Neuronal stem cell (in vitro differentiated cells): ENCODE measurements around the gene NEB.
"Not testable (repeated sequence)": the region's sequence is repeated elsewhere in the genome, so short reads cannot be mapped to it uniquely, and the experiment has no call there.

ENCODE experiments used
- DNase-seq: peaks from one replicate; pipeline ENCODE4 v3.0.0-alpha.2; 2013; ENCODE audit warnings: low spot score
- H2AFZ ChIP-seq: one replicate; pipeline ENCODE4 v1.6.1; 2013; ENCODE audit warnings: mild to moderate bottlenecking, low read length, inconsistent platforms
- H2AK5ac ChIP-seq: 2 replicates; pipeline ENCODE4 v1.6.1; 2013; ENCODE audit warnings: low read depth, mild to moderate bottlenecking, inconsistent platforms, low read length, moderate library complexity, mixed read lengths
- H2BK120ac ChIP-seq: 2 replicates; pipeline ENCODE4 v1.6.1; 2013; ENCODE audit warnings: low read depth, mild to moderate bottlenecking, inconsistent platforms, low read length, moderate library complexity, mixed read lengths
- H2BK12ac ChIP-seq: one replicate; pipeline ENCODE4 v1.6.1; 2013; ENCODE audit warnings: low read length, inconsistent platforms
- H2BK15ac ChIP-seq: 2 replicates; pipeline ENCODE4 v1.6.1; 2013; ENCODE audit warnings: mild to moderate bottlenecking, low read length, inconsistent platforms, mixed read lengths
- H2BK5ac ChIP-seq: one replicate; pipeline ENCODE4 v1.6.1; 2013; ENCODE audit warnings: inconsistent platforms, mild to moderate bottlenecking, low read length, moderate library complexity
- H3K14ac ChIP-seq: one replicate; pipeline ENCODE4 v1.6.1; 2013; ENCODE audit warnings: low read length, inconsistent platforms
- H3K18ac ChIP-seq: 2 replicates; pipeline ENCODE4 v1.6.1; 2013; ENCODE audit warnings: low read length, inconsistent platforms
- H3K23ac ChIP-seq: 2 replicates; pipeline ENCODE4 v1.6.1; 2013; ENCODE audit warnings: low read depth, mild to moderate bottlenecking, mixed read lengths, low read length, inconsistent platforms; ENCODE audit not compliant: poor library complexity
- H3K27ac ChIP-seq: replicated peaks from 3 replicates; pipeline ENCODE4 v1.5.1; 2013; ENCODE audit warnings: low read length, inconsistent platforms
- H3K27me3 ChIP-seq, 3 experiments: 2 replicates each; pipeline ENCODE4 v1.6.1; 2013; ENCODE audit warnings: low read length in 3 of 3, mild to moderate bottlenecking in 2 of 3, inconsistent platforms in 1 of 3, low read depth in 1 of 3, mixed read lengths in 1 of 3, moderate library complexity in 1 of 3; ENCODE audit not compliant: control insufficient read depth in 3 of 3, insufficient read depth in 3 of 3
- H3K36me3 ChIP-seq, 2 donors: replicated peaks in 1 of 2; 2 replicates each; pipeline ENCODE4 v1.6.1; 2013; ENCODE audit warnings: low read length in 2 of 2; ENCODE audit not compliant: control insufficient read depth in 2 of 2, insufficient read depth in 2 of 2
- H3K4ac ChIP-seq: 2 replicates; pipeline ENCODE4 v1.6.1; 2013; ENCODE audit warnings: inconsistent platforms, mild to moderate bottlenecking, low read length, moderate library complexity
- H3K4me1 ChIP-seq, 2 donors: 1 replicate in 1 of 2; 2 replicates in 1 of 2; pipeline ENCODE4 v1.6.1; 2013; ENCODE audit warnings: low read length in 2 of 2, low read depth in 1 of 2; ENCODE audit not compliant: control insufficient read depth in 2 of 2, insufficient read depth in 1 of 2
- H3K4me2 ChIP-seq: one replicate; pipeline ENCODE4 v1.6.1; 2013; ENCODE audit warnings: mild to moderate bottlenecking, low read length, inconsistent platforms; ENCODE audit not compliant: insufficient read depth, poor library complexity, severe bottlenecking
- H3K4me3 ChIP-seq, 2 donors: 2 replicates each; pipeline ENCODE4 v1.5.1; 2013; ENCODE audit warnings: low read length in 2 of 2, mild to moderate bottlenecking in 2 of 2, inconsistent platforms in 1 of 2, moderate library complexity in 1 of 2
- H3K79me1 ChIP-seq: one replicate; pipeline ENCODE4 v1.6.1; 2013; ENCODE audit warnings: low read depth, mild to moderate bottlenecking, inconsistent platforms, low read length, moderate library complexity
- H3K9ac ChIP-seq: one replicate; pipeline ENCODE4 v1.6.1; 2013; ENCODE audit warnings: mild to moderate bottlenecking, low read depth, low read length, inconsistent platforms; ENCODE audit not compliant: poor library complexity
- H3K9me3 ChIP-seq, 2 donors: replicated peaks in 1 of 2; 2 replicates each; pipeline versions ENCODE3 to v1.6.1; 2013; ENCODE audit warnings: low read length in 2 of 2, mild to moderate bottlenecking in 2 of 2, inconsistent platforms in 1 of 2, low read depth in 1 of 2, mixed read lengths in 1 of 2, moderate library complexity in 1 of 2; ENCODE audit not compliant: control insufficient read depth in 2 of 2, insufficient read depth in 1 of 2
- H4K8ac ChIP-seq: one replicate; pipeline ENCODE4 v1.6.1; 2013; ENCODE audit warnings: low read depth, mild to moderate bottlenecking, inconsistent platforms, low read length, moderate library complexity
- H4K91ac ChIP-seq: one replicate; pipeline ENCODE4 v1.6.1; 2013; ENCODE audit warnings: low read length, low read depth, mild to moderate bottlenecking, inconsistent platforms; ENCODE audit not compliant: poor library complexity
- WGBS, 2 donors: extraction: QIAGEN DNeasy Blood & Tissue Kit; methylation state at CpG; one replicate each; pipeline ENCODE4 v1.1.7; 2013; ENCODE audit warnings: missing lambda C conversion rate in 2 of 2, mixed read lengths in 1 of 2; ENCODE audit not compliant: insufficient read length in 2 of 2, insufficient replicate concordance in 1 of 2; ENCODE audit errors: extremely low coverage in 2 of 2; 5-methylcytosine and 5-hydroxymethylcytosine counted together

Gene NEB

GRCh38 chr2:151607459-151608424 lies 126.5 kb downstream of the NEB start:
- H3K18ac ChIP-seq, H3K4me3 ChIP-seq, H2BK15ac ChIP-seq, H2AFZ ChIP-seq, H4K8ac ChIP-seq, H2BK5ac ChIP-seq, DNase-seq, H3K4me1 ChIP-seq, H3K9me3 ChIP-seq, H3K23ac ChIP-seq, H3K36me3 ChIP-seq, H2AK5ac ChIP-seq, H2BK120ac ChIP-seq, H3K9ac ChIP-seq, H3K4me2 ChIP-seq, H2BK12ac ChIP-seq, H3K27me3 ChIP-seq, H3K79me1 ChIP-seq, H3K14ac ChIP-seq, H4K91ac ChIP-seq, H3K27ac ChIP-seq, H3K4ac ChIP-seq: not testable (repeated sequence)
- WGBS, 2 donors, result no CpG with 5 or more reads among the region's 6 CpGs

- H3K23ac ChIP-seq, H3K9ac ChIP-seq, H2AFZ ChIP-seq, H2BK12ac ChIP-seq, H3K27ac ChIP-seq, H3K18ac ChIP-seq, H3K4me1 ChIP-seq, H3K4me3 ChIP-seq, H3K27me3 ChIP-seq, H2AK5ac ChIP-seq, H3K14ac ChIP-seq, H3K36me3 ChIP-seq, H2BK5ac ChIP-seq, H3K79me1 ChIP-seq, H2BK15ac ChIP-seq, H4K91ac ChIP-seq, DNase-seq, H3K4ac ChIP-seq, H4K8ac ChIP-seq, H3K9me3 ChIP-seq, H2BK120ac ChIP-seq, H3K4me2 ChIP-seq: not testable (repeated sequence)
- no CpG with 5 or more reads among the region's 2 CpGs for WGBS, 2 donors
Measured at GRCh38 chr2:151603530-151603929, 130.7 kb downstream of the NEB start.

- not testable (repeated sequence) for H3K9ac ChIP-seq, H3K4me1 ChIP-seq, H2BK120ac ChIP-seq, H2AK5ac ChIP-seq, H3K27ac ChIP-seq, H3K18ac ChIP-seq, H3K4me2 ChIP-seq, H3K23ac ChIP-seq, H2AFZ ChIP-seq, H2BK15ac ChIP-seq, H2BK5ac ChIP-seq, H3K79me1 ChIP-seq, H4K8ac ChIP-seq, H4K91ac ChIP-seq, H3K14ac ChIP-seq, H3K27me3 ChIP-seq, H3K4me3 ChIP-seq, DNase-seq, H3K9me3 ChIP-seq, H2BK12ac ChIP-seq, H3K4ac ChIP-seq, H3K36me3 ChIP-seq
- WGBS, 2 donors, result no CpG with 5 or more reads among the region's 5 CpGs
Measured at GRCh38 chr2:151602402-151602801, 131.9 kb downstream of the NEB start.

- WGBS, 2 donors, result no CpG with 5 or more reads among the region's 4 CpGs
Measured at GRCh38 chr2:151601803-151602202, 132.5 kb downstream of the NEB start.

More at GRCh38 chr2:151601803-151602202, 132.5 kb downstream of the NEB start:
- H3K4me1 ChIP-seq, H2BK12ac ChIP-seq, H2AK5ac ChIP-seq, H3K14ac ChIP-seq, H3K36me3 ChIP-seq, H3K4me3 ChIP-seq, H3K4me2 ChIP-seq, H2AFZ ChIP-seq, H3K4ac ChIP-seq, H3K23ac ChIP-seq, H3K9me3 ChIP-seq, H2BK120ac ChIP-seq, H3K27me3 ChIP-seq, H4K91ac ChIP-seq, H3K18ac ChIP-seq, DNase-seq, H3K27ac ChIP-seq, H3K9ac ChIP-seq, H4K8ac ChIP-seq, H3K79me1 ChIP-seq, H2BK5ac ChIP-seq, H2BK15ac ChIP-seq: not testable (repeated sequence)
